HepG2 (cell line): Measurements from ENCODE around the gene LAMA5. TPM values are rescaled to one million over a fixed set of nuclear protein-coding genes. Genes with fewer than 3 reads are reported as not detected.

Experiments used
- ARID2 ChIP-seq: sonication (generic); formaldehyde crosslinking; IDR thresholded peaks from 2 replicates; pipeline ENCODE4 v1.8.1; 2022; ENCODE audit warnings: mild to moderate bottlenecking, missing genetic modification reagents, borderline replicate concordance
- ATF5 ChIP-seq: sonication (generic); formaldehyde crosslinking; IDR thresholded peaks from 2 replicates; pipeline ENCODE4 v1.4.0; 2020; ENCODE audit warnings: mild to moderate bottlenecking, low read depth, missing genetic modification reagents
- DNMT1 ChIP-seq: sonication (generic); formaldehyde crosslinking; IDR thresholded peaks from 2 replicates; pipeline ENCODE4 v1.5.1; 2020; ENCODE audit warnings: mild to moderate bottlenecking, missing genetic modification reagents
- FOXK1 ChIP-seq: sonication (generic); formaldehyde crosslinking; IDR thresholded peaks from 2 replicates; pipeline ENCODE4 v1.4.0; 2020; ENCODE audit warnings: low read depth, missing genetic modification reagents, borderline replicate concordance
- GLI4 ChIP-seq: sonication (generic); formaldehyde crosslinking; IDR thresholded peaks from 2 replicates; pipeline ENCODE4 v1.5.1; 2020; ENCODE audit warnings: missing genetic modification reagents, mild to moderate bottlenecking, moderate library complexity, borderline replicate concordance
- KMT2B ChIP-seq: IDR thresholded peaks from 2 replicates; pipeline ENCODE4 v1.6.1; 2016; ENCODE audit warnings: missing genetic modification reagents, missing compliant biosample characterization
- MEF2D ChIP-seq: sonication (generic); formaldehyde crosslinking; IDR thresholded peaks from 2 replicates; pipeline ENCODE4 v1.5.1; 2020; ENCODE audit warnings: mild to moderate bottlenecking, missing genetic modification reagents
- MTA1 ChIP-seq: sonication (generic); formaldehyde crosslinking; IDR thresholded peaks from 2 replicates; pipeline ENCODE4 v1.4.0; 2020; ENCODE audit warnings: missing genetic modification reagents, mild to moderate bottlenecking, borderline replicate concordance
- MTF2 ChIP-seq: sonication (generic); formaldehyde crosslinking; IDR thresholded peaks from 2 replicates; pipeline ENCODE4 v1.5.0; 2020; ENCODE audit warnings: missing genetic modification reagents, borderline replicate concordance
- NR1H2 ChIP-seq: sonication (generic); formaldehyde crosslinking; IDR thresholded peaks from 2 replicates; pipeline ENCODE4 v1.8.1; 2022; ENCODE audit warnings: low read depth, missing genetic modification reagents, borderline replicate concordance
- PPARG ChIP-seq: conservative IDR thresholded peaks from 2 replicates; pipeline ENCODE4 v1.6.1; 2016; ENCODE audit warnings: missing biosample characterization, missing genetic modification reagents
- TRAFD1 ChIP-seq: sonication (generic); formaldehyde crosslinking; IDR thresholded peaks from 2 replicates; pipeline ENCODE4 v1.5.1; 2020; ENCODE audit warnings: missing genetic modification reagents, mild to moderate bottlenecking, borderline replicate concordance
- ZFP36 ChIP-seq: fragments of 150-350 bp; IDR thresholded peaks from 2 replicates; pipeline ENCODE4 v1.6.1; 2018; ENCODE audit warnings: borderline replicate concordance, low read length, low read depth; ENCODE audit not compliant: partially characterized antibody
- ZNF414 ChIP-seq: sonication (generic); formaldehyde crosslinking; IDR thresholded peaks from 2 replicates; pipeline ENCODE4 v1.5.0; 2020; ENCODE audit warnings: missing genetic modification reagents
- ZNF550 ChIP-seq: sonication (generic); formaldehyde crosslinking; IDR thresholded peaks from 2 replicates; pipeline ENCODE4 v1.4.0; 2020; ENCODE audit warnings: mild to moderate bottlenecking, missing genetic modification reagents, borderline replicate concordance
- ZNF556 ChIP-seq: sonication (generic); formaldehyde crosslinking; IDR thresholded peaks from 2 replicates; pipeline ENCODE4 v1.4.0; 2020; ENCODE audit warnings: mild to moderate bottlenecking, missing genetic modification reagents, borderline replicate concordance
- ZNF672 ChIP-seq: sonication (generic); formaldehyde crosslinking; IDR thresholded peaks from 2 replicates; pipeline ENCODE4 v1.8.1; 2022; ENCODE audit warnings: missing genetic modification reagents
- ZNF790 ChIP-seq: sonication (generic); formaldehyde crosslinking; IDR thresholded peaks from 2 replicates; pipeline ENCODE4 v1.8.0; 2022; ENCODE audit warnings: missing genetic modification reagents, mild to moderate bottlenecking, borderline replicate concordance
- polyA plus RNA-seq, 8 experiments: library from polyadenylated mRNA; depleted of rRNA in 3 of 8; stranded (reverse) in 7 of 8; unstranded in 1 of 8; fragments of >200 nt; fragmentation: Illumina TruSeq in 4 of 8; extraction: Trizol in 4 of 8; gene quantifications; 2 replicates each; pipeline versions ENCODE4 v1.2.1 to v1.2.3, GENCODE V29; 2011 to 2016; ENCODE audit warnings: low read depth in 4 of 8, missing spikeins in 1 of 8, mixed read lengths in 1 of 8; ENCODE audit not compliant: insufficient read depth in 1 of 8
- total RNA-seq, 5 experiments: library from RNA; depleted of rRNA; stranded (reverse); fragments of >200 nt; fragmentation: Illumina TruSeq; extraction: Trizol; gene quantifications; 2 replicates each; pipeline ENCODE4 v1.2.3, GENCODE V29; 2016; ENCODE audit warnings: low read depth in 1 of 5
- TF ChIP-seq, protein P1 (sequence below): sonication (generic); formaldehyde crosslinking; IDR thresholded peaks from 2 replicates; pipeline ENCODE4 v1.8.1; 2023; ENCODE audit warnings: mild to moderate bottlenecking, missing genetic modification reagents, borderline replicate concordance
- TF ChIP-seq, protein P2 (sequence below): sonication (generic); formaldehyde crosslinking; conservative IDR thresholded peaks from 2 replicates; pipeline ENCODE4 v1.8.0; 2022; ENCODE audit warnings: low read depth, missing genetic modification reagents
- TF ChIP-seq, protein P3 (sequence below): sonication (generic); IDR thresholded peaks from 2 replicates; pipeline ENCODE4 v1.6.1; 2016; ENCODE audit warnings: low read depth, borderline replicate concordance

LAMA5 gene
- total and polyA plus RNA-seq, 2 of the 13 experiments (the other 11 are each of a cell fraction or from before 2014, with no cell fraction given): 21.0 to 44.7 TPM

GRCh38 chr20:62376112-62377063, 9.3 kb upstream of the LAMA5 start (continued):
- TF ChIP-seq ARID2 (CRISPR knock-in tag) (peak; percentile 94; the same call in 1 of the 2 replicates), DNMT1 (CRISPR knock-in tag) (no peak; the same call in 1 of the 2 replicates), NR1H2 (CRISPR knock-in tag) (peak; percentile 77; the same call in 1 of the 2 replicates), ZNF556 (CRISPR knock-in tag) (peak; percentile 67), KMT2B (CRISPR knock-in tag) (no peak; the same call in 1 of the 2 replicates), FOXK1 (CRISPR knock-in tag) (peak; percentile 34; the same call in 1 of the 2 replicates), TRAFD1 (CRISPR knock-in tag) (0 out of 2 replicates have a peak, but pooled peaks have one; percentile 61), ZNF672 (no peak), ZNF550 (no peak), MTF2 (CRISPR knock-in tag) (peak; percentile 48; the same call in 1 of the 2 replicates), ZNF790 (CRISPR knock-in tag) (no peak), GLI4 (CRISPR knock-in tag) (peak; percentile 78; the same call in 1 of the 2 replicates), MEF2D (CRISPR knock-in tag) (peak; percentile 72; the same call in 1 of the 2 replicates), PPARG (CRISPR knock-in tag) (0 out of 2 replicates have a peak, but pooled peaks have one; percentile 56), ZNF414 (CRISPR knock-in tag) (peak; percentile 78), ATF5 (CRISPR knock-in tag) (no peak), MTA1 (CRISPR knock-in tag) (peak; percentile 81; the same call in 1 of the 2 replicates), ZFP36 (no peak)
- TF ChIP-seq, protein P1, sequence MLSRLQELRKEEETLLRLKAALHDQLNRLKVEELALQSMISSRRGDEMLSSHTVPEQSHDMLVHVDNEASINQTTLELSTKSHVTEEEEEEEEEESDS: peak; percentile 63; the same call in 1 of the 2 replicates
- TF ChIP-seq, protein P2, sequence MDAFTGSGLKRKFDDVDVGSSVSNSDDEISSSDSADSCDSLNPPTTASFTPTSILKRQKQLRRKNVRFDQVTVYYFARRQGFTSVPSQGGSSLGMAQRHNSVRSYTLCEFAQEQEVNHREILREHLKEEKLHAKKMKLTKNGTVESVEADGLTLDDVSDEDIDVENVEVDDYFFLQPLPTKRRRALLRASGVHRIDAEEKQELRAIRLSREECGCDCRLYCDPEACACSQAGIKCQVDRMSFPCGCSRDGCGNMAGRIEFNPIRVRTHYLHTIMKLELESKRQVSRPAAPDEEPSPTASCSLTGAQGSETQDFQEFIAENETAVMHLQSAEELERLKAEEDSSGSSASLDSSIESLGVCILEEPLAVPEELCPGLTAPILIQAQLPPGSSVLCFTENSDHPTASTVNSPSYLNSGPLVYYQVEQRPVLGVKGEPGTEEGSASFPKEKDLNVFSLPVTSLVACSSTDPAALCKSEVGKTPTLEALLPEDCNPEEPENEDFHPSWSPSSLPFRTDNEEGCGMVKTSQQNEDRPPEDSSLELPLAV (CRISPR knock-in tag): no peak
- TF ChIP-seq, protein P3, sequence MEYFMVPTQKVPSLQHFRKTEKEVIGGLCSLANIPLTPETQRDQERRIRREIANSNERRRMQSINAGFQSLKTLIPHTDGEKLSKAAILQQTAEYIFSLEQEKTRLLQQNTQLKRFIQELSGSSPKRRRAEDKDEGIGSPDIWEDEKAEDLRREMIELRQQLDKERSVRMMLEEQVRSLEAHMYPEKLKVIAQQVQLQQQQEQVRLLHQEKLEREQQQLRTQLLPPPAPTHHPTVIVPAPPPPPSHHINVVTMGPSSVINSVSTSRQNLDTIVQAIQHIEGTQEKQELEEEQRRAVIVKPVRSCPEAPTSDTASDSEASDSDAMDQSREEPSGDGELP: peak; percentile 78; the same call in 1 of the 2 replicates
